ENCODE data around the gene NBPF1.
A peak's percentile ranks its signal among the peaks of the same experiment; 100 is the strongest.
"Not testable (repeated sequence)": the region's sequence is repeated elsewhere in the genome, so short reads cannot be mapped to it uniquely, and the experiment has no call there.

The NBPF1 gene

DNA sequence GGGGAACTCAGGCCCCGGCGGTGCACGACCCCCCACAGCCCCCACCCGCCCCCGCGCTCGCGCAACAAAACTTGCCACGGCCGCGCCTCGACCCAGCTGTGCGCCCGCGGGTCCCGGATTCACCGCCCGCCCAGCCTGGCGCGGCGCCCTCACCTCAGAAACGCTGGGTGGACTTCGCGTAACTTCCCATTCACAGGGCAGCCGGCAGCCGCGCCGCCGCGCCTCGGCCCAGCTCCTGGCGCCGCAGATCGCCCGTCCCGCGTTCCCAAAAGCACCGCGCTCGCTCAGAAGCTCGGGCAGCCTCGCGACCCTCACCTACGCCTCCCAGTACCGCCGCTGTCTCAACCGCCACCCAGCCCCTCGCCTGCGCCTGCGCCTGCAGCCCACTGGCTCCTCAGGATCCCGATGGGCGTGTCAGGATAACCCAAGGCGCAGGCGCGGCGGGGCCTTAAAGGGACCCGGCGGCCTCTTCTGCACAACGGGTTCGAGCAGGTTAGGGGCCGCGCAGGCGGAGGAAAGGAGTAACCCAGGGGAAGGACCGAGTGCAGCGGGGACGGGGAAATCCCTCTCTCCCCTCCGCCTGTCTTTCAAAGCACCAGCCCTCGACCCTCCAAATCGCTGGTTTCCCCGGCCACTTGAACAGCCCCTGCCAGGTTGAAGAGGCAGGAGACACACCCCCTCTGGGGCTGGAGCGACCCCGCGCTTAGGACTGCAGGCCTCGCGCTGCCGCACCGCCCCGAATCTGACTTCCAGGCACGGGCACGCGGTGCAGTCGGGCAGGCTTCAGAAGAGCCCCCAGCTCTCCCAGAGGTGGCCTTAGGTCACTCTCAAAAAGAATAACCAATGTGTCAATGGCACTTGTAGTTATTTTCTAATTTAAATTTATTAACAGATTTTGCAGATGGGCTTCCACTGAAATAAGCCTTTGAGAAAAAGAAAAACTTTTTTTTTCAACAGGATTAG, at the start of gene NBPF1:
Gene NBPF1, minus strand, starts transcription at position 380 of the 963 bp plus-strand sequence.
- peak; percentile 99 for DNase-seq

GRCh38 chr1:16658234-16658633, 44.9 kb upstream of the NBPF1 start:
- DNase-seq, result not testable (repeated sequence)

GRCh38 chr1:16656981-16657683, 43.8 kb upstream of the NBPF1 start:
- not testable (repeated sequence) for DNase-seq

- not testable (repeated sequence) for DNase-seq
Measured at GRCh38 chr1:16656574-16656973, 43.2 kb upstream of the NBPF1 start.

GRCh38 chr1:16651560-16651959, 38.2 kb upstream of the NBPF1 start:
- not testable (repeated sequence) for DNase-seq

- not testable (repeated sequence) for DNase-seq
Measured at GRCh38 chr1:16649960-16650359, 36.6 kb upstream of the NBPF1 start.

DNA sequence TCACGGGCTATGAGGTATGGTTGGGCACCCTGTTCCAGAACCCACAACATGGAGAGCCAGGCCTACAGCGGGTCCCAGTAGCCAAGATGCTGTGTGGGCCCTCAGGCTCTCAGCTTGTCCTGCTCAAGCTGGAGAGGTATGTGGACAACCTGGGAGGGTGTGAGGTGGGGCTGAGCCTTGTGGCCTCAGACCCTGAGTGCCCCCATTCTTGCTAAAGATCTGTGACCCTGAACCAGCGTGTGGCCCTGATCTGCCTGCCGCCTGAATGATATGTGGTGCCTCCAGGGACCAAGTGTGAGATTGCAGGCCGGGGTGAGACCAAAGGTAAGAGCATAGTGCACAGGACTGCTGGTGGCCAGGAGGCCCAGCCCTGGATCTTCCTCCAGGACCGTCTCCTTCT, 36.0 kb upstream of the NBPF1 start:
- DNase-seq, result not testable (repeated sequence)

GRCh38 chr1:16648756-16649155, 35.4 kb upstream of the NBPF1 start:
- not testable (repeated sequence) for DNase-seq

DNA sequence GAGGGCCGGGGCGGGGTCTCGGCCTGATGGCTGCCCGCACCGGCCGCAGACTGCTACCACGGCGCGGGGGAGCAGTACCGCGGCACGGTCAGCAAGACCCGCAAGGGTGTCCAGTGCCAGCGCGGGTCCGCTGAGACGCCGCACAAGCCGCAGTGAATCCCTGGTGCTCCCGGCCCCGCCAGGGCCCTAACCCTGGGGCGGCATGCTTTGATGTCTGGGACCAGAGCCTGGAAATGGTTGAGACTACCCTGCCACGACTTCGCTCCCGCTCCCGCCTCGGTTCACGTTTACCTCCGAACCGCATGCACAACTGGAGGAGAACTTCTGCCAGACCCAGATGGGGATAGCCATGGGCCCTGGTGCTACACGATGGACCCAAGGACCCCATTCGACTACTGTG, 34.9 kb upstream of the NBPF1 start:
- not testable (repeated sequence) for DNase-seq

- DNase-seq, result not testable (repeated sequence)
Measured at GRCh38 chr1:16647179-16648176, 34.1 kb upstream of the NBPF1 start.

- DNase-seq, result not testable (repeated sequence)
Measured at GRCh38 chr1:16646716-16647115, 33.4 kb upstream of the NBPF1 start.

GRCh38 chr1:16646061-16646664, 32.8 kb upstream of the NBPF1 start:
- DNase-seq, result not testable (repeated sequence)

GRCh38 chr1:16645271-16646060, 32.1 kb upstream of the NBPF1 start:
- not testable (repeated sequence) for DNase-seq

DNA sequence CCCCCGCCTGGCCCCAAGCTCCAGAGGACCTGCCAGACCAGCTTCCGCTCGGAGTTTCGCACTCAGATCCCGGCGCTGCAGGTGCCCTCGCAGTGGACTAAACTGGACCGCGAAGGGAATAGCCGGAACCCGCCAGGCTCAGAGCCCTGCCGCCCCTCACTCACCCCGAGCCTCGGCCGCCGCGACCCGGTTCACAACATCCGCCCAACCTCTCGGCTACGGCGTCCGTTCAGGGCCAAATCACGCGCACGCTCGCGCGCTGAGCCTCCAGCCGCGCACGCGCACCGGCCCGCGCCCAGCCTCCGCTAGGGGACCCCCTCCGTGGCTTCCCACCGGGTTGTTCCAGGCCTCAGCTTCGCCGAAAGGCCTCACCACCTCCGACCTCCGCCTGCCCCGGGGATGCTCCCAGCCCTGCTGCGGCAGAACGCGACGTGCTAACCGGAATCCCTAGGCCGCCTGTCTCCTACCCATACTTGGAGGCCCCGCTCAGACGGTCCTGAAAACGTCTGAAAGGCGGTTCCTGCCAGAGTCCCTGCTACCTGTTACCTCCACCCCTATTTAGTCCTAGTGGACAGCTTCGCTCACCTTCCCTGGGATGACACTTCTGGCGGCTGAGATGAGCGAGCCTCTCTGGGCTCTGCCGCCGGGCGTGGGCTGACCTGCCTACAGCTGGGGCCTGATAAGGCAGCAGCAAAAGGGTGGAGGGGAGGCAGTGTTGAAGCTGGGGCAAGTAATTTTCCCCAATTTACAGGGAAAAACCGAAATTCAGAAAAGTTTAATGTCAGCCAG, 31.3 kb upstream of the NBPF1 start:
- DNase-seq, result peak; percentile 85 to 97

GRCh38 chr1:16644193-16644481, 30.8 kb upstream of the NBPF1 start:
- peak in 1 of 2 experiments; percentile 70 for DNase-seq

DNA sequence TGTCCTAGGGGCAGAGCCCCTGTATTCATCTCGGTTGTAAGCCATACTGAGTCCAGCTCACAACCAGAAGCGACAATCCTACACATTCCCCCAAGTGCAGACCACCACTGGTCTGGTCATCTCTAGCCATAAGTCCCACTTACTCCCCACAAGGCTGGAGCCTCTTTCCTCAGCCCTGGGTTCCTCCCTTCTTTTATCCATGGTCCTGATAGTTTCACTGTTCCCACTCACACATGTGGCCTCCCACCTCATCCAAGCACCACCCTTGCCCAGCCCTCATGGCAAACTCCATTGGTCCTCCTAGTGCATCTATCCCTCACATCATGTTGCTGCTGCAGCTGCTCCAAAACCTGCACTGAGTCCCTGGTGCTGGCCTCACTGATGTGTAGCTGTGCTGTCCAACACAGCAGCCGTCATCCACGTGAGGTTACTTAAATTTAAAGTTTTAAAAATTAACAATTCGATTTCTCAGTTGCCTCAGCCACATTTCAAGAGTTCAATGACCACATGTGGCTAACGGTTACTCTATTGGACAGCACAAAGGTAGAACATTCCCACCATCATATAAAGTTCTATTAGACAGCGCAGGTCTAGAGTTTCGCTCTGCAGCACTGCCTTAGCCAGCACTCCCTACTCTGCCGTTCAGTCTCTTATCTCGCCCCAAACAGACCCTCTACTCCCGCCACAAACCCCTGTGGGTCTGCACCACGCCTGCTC, 30.3 kb upstream of the NBPF1 start:
- not testable (repeated sequence) for DNase-seq

- DNase-seq, result not testable (repeated sequence)
Measured at GRCh38 chr1:16643001-16643411, 29.6 kb upstream of the NBPF1 start.

- DNase-seq, result not testable (repeated sequence)
Measured at GRCh38 chr1:16642025-16642966, 28.9 kb upstream of the NBPF1 start.

All from NCI-H524 (cell line).